GM21360 (cell line): ENCODE data around the gene DOK6.

Source experiments
- ATAC-seq: cut with Tn5 transposase; IDR thresholded peaks from one replicate; pipeline ENCODE4 v1.9.1; 2021; ENCODE audit warnings: mild to moderate bottlenecking, moderate library complexity; ENCODE audit not compliant: unreplicated experiment

Gene DOK6

DNA sequence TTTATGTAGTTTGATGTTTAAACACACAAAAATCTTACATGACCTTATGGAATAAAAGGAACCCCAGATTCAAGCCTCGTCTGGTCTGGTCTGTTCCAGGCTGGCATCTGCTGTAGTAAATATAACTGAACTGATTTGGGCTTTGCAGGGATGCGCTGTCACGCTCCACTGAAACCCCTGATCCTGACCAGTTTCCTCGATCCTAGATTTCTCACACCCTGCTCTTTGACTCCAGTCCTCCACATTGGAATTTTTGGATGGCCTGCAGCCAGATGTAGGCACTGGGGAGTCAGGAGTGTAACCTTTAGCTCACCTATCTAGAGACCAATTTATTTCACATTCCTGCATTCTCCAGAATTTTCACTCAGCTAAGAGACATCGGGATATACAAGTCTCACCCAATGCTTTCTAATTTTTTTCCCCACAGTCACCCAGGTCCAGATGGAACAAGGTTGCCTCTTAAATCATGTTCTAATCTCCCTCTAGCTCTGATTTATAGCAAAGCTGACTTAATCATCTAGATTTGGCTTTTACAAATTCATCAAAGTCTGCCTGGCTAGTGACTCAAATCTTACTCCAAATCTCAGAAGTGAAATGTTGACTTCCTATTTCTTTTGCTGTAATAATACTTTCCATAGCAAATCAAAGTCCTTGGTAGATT, 327.4 kb downstream of the DOK6 start:
- no peak for ATAC-seq

DNA sequence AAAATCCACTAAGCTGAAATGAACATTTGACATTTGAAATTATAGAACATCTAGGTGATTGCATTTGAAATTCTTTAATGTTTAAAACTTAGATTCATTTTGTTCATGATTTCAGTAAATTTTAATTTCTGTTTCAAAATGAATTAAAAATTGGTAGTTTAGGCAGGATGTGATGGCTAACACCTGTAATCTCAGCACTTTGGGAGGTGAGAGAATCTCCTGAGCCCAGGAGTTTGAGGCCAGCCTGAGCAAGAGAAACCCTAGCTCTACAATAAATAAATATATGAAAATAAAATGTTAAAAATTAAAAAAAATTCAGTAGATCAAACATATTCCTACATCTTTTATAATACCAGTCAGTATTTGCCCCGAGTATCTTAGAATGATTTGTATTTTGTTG, 330.0 kb downstream of the DOK6 start:
- ATAC-seq: no peak

DNA sequence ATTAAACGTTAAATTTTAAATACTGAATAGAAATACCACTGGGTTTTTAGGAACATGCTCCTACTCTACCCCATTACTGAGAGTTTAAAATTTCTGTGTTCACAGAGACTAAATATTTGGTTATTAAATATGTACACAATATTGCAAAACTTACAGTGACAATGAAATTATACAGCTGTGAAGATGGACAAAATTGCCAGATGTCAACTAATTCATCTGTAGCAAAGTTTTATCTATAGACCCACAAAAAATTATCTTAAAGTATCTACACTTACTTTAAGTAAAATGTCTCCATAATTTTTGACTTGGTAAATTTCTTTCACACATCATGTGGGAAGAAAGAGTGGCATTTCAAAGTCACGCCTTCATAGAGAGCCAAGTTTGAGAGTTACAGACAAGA, 333.8 kb downstream of the DOK6 start:
- ATAC-seq: no peak

DNA sequence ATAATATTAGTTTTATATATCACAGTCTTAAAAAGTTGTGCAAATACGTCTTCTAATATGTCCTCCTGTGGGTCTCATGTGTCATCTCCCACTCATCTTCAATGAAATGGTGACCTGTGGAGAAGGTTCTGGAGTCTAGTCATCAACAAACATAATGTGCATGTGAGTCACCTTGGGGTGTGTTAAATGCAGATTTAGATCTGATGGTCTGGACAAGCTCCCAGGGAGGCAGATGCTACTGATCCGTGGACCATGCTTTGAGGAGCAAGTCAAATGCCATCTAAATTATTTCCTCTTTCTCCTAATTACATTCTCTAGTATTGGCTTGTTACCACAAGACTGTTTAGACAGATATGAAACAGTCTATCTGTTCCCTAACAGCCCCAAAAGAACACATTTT, 336.0 kb downstream of the DOK6 start:
- ATAC-seq: no peak

DNA sequence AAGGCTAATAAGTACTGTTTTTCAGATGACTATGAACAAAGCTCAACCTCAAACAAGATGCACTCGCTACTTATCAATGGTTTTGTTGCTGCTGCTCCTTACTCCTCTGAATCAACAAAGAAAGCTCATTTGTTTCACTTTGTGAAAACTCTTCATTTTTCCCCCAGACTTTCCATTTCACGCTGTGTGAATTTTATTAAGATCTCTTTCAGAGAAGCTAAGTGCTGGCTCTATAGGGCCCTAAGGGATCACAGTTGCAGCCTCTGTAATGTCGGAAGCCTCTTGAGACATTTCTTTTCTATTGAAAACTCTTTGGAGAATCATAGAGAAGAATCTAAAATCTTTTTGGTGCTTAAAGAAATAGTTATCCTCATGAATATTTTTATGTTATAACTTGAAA, 337.2 kb downstream of the DOK6 start:
- no peak for ATAC-seq

DNA sequence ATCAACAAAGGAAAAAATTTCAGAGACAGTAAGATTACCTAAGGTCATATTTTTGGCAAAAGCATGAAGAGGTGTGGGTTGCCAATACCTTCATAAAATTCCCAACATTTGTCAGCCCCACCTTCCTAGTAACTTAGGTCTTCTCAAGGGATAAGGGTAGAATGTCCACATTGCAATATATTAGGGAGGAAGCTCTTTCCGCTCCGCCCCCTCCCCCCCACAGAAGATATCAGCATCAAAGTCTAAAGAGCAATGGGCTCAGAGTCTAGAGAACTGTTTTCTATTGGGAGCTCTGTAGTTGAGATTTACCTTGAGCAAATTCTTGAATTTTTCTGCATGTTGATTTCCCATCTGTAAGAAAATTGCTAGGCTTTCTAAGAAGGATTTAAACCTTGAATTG, 346.7 kb downstream of the DOK6 start:
- no peak for ATAC-seq

DNA sequence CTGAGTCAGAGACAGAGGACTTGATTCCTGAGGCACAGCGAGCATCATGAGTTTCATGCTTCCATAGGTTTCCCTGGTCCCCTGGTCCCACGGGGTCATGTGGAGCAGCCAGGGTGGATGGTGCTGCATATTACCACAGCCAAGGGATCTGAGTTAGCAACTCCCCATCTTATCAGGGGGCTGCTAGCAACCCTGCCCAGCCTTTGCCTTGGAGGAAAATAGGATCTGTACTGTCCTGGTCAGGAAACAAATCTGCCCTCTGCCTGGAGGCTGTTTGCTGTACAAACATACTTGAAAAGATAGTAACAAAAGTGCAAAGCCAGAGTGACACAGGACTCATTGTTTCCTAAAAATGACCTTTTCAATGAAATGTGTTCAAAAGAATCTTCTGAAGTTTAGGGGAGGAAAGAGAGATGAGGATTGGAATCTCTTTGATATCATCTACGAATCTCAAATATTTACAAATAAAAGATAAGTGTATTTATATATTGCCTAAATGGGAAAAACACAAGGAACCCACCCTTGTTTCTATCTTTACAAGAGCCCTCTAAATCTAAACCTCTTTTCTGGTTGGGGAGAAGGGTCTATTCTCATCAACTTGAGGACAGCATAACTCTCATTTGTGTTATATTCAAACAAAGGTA, 352.2 kb downstream of the DOK6 start:
- no peak for ATAC-seq

DNA sequence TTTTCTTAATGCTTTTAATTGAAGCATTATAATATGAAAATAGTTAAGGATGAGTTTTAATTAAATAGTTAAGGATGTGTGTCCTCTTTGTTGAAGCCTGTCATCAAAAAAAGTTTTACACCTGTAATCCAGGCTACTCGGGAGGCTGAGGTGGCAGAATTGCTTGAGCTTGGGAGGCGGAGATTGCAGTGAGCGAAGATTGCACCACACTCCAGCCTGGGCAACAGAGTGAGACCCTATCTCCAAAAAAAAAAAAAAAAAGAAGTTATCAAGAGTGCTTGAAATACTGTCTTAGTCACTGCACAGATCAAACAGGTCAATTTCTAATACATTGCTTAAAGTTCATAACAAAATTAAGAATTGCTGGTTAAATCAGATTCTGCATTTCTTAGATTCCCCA, 353.4 kb downstream of the DOK6 start:
- no peak for ATAC-seq

DNA sequence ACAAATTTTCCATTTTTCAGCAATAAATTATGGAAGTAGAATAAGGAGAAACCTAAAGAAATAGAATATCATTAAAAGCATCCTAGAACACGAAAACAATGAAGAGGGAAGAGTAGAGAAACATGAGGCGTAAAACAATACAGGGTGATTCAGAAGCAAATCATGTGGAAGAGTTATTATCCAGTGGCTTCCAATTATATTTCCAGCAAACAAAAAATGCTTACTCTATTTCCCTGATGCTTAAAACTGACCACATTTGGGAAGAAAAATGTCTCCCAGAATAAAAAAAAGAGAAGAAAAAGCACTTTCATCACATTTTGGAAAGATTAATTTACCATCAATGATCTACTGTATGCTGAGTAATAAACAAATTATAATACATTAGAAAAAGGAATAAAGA, 354.4 kb downstream of the DOK6 start:
- no peak for ATAC-seq

DNA sequence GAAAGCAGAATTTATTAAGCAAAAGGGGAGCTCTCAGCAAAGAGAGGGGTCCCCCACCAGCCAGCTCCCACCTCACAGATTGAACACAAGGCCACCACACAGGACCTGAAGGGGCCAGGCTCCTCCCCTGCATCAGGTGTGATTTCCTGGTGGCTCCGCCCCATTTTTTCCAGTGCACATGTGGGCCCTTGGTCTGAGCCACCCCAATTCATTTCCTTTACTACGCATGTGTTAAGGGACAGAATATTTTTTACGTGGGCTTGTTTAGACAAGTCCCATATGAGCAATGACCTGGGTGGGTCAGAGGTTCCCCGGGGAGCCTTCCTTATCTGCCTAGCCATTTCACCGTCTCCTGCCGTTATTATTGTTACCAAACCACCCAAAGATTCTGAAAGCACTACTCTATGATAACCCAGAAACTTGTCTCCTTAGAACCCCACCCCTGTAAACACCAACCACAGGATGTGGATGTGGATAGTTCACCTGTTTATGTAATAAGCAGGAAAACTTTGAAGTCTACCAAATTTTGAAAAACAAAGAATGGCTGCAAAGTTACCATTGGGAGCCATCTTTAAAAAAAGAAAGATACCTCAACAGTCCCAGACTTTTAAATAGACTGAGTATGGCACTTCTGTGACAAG, 355.3 kb downstream of the DOK6 start:
- ATAC-seq: no peak

DNA sequence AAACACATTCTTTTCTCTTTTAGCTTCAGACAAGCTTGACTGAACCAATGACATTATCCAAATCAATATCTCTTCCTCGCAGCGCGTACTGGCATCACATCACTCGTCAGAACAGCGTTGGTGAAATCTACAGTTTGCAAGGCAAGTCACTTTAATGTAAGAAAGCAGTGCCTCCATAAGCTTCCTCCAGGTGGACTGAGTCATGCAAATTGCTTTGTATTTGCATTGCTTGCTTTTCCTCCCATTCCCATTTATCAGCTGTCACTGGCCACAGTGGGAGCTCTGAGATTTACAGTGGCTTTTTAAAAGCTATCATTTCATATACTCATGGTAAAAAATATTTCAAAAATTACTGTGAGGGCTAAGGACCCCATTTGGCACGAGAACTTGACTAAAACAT, 357.0 kb downstream of the DOK6 start:
- ATAC-seq: no peak

DNA sequence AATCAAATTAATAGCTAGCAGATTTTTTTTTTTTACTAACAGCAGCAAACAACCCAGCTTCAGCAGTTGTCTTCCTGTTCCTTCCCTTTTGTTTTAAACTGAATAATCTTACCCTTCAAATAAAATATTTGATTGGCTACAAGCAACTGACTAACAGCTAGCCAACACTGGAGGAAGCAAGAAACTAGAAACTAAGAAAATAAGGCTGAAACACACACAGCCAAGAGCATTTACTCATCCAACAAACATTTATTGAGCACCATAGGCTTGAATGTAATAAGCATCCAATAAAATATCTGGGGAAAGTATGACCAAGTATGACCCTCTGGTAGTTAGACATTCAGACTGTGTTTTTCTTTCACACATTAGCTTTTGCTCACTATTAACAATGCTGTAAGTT, 357.8 kb downstream of the DOK6 start:
- ATAC-seq: no peak

DNA sequence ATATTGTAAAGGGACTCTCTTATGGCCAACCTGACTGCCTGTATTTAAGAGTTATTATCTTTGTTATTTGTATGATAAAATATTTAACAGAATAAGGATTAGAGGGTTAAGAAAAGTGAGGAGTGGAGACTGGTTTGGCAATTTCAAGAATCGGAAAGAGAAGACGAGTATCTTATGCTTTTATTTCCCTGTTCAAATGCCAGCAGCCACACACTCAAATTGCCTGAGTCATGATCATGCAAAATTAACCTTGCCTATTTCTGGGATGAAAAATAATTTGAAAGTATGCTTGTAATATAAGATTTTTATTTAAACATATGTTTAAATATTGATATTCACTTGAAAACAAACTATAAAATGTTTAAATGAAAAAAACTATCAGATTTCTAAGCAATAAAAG, 358.4 kb downstream of the DOK6 start:
- ATAC-seq: no peak

DNA sequence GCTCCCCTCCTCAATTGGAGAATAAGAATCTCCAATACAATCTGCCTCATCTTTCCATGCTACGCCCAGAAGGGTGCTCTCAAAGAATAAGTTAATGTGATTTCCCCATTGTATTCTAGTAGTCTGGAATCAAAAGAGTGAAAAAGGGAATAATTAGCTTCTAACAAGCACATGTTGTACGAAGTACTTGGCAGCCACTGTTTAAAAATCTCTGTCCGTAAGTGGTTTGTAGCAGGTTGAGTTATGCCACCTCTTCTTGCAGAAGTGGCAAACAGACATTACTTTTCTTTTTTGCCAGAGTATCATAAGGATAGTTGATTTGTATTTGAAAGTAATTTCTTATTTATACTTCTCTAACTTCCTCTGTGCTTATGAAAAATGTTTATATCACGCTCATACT, 362.3 kb downstream of the DOK6 start:
- ATAC-seq: no peak

DNA sequence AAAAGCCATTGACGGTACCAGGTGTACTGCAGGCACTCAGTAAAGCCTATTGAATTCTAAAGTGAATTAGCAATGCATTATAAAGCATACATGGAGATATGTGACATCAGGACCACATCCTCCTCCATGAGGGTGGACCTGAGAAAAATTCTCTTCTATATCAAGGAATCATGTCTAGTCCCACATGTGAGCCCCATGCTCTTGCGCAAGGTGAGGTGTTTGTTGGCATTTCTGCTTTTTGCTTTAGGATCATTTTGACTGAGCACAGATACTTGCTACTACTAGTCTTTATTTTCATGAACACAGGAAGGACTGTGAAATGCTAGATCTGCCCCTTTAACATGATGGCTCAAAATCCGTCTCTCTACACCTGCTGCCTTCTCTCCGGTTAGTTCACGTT, 363.1 kb downstream of the DOK6 start:
- ATAC-seq: no peak

DNA sequence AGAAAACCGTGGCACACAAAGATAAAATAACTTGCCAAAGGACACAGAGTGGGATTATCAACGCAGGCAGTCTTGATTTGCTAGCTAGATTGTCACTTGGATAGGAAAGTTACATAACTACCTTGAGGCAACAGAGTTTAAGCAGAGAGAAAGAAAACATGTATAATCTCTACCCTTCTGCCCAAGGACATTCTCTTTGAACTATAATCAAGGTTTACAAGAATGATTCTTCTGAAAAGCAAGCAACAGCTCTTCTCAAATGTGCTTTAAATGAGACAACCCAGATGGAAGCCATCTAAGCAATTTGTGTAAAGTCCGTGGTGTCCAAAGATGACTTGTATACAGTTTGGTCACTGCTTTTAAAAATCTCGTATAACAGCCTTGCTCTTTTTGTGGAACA, 369.6 kb downstream of the DOK6 start:
- ATAC-seq: no peak

DNA sequence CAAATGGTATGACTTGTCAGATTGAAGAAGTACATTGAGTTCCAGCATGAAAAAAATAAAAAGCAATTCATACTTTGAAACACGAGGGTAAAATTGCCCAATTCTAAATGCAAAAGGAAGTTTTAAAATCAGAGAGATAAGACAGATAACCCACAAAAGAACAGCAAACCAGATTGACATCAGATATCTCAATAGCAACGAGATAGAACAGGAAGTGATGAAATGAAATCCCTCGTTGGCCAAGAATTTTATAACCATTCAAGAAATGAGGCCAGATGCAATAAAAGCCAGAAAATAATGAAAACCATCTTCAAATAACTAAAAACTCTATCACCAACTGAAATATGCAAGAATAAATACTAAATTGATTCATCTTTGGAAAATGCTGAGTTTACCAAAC, 374.1 kb downstream of the DOK6 start:
- no peak for ATAC-seq

DNA sequence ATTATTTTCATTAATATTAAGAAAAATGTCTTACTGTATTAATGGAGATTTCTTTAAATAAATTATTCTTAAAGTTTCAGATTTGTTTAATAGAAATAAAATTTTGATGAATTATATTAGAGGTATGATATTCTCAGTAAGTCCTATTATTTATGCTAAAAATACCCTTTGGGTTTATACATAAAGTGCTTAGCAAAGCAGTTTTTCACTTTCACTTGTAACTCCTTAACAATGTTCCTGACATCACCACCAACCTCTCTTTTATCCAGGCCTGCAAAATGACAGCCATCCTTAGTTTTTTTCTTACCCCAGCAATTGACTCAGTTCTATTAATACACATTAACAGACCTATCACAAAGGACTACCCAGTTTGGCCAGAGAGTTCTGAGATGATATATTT, 376.6 kb downstream of the DOK6 start:
- ATAC-seq: no peak

DNA sequence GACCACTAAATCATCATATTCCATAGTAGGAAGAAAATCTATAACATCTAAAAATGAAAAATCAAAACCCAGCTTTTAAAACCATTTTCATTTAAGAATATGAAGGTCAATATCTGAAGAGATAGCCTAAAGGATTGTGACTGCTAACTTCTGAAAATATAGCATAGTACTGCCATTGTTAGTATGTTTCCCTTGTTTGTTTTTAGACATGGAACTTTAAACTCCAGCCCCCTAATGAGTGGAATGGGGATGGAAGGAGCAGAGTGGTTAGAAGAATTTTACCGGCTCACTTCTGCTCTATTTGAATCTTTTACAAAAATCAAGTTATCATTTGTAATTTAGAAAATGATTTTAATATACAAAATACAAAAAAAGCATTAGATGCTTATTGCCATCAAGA, 378.0 kb downstream of the DOK6 start:
- no peak for ATAC-seq

DNA sequence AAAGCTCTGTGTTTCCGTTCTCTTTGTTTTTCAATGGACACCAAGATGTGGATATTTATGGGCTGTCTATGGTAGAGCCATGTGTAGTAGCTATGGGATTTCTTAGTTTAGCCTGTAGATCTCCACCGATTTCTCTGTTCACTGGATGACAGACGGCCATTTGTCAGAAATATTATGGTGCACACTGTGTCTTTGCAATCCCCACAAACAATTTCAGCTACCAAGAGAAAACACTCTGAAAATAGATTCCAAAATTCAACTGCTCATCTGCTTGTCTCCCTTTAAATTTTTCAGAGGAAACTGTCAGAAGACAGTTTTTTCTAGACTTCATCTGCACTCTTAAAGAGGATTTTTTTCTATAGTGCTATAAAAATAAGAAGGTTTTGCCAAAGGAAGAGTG, 380.2 kb downstream of the DOK6 start:
- ATAC-seq: no peak

DNA sequence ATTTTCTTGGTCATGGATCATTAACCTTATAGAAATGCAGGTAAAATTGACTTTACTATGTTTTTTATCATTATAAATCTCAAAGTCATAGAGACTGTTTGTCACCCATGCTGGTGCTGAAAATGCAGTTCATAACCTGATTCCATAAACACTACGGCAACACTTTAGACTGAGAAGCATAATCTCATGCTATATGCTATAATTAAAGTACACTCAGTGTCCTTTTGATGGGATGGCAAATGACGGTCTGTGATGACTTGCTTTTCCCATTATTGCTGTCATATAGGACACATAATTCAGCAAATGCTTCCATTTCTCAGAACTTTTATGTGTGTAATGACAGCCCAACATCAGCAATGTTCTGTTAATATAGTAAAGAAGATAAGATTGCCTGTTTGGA, 384.1 kb downstream of the DOK6 start:
- no peak for ATAC-seq

DNA sequence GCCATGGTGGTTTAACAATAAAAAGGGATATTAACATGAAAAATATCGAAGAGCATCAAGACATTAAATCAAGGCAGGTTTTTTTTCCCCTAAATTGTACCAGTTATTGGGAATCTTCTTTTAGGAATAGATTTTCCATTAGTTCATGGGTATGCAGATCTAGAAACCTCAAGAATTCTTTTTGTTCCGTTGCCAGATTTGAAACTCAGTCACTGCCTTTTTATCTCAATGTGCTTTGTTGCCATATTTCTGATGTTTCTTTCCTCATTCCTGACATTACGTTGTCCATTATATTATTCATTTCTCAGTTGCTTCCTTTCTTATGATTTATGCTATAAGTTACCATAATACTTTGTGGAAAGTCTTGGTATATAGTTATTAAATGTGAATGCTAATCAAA, 384.8 kb downstream of the DOK6 start:
- ATAC-seq: no peak

DNA sequence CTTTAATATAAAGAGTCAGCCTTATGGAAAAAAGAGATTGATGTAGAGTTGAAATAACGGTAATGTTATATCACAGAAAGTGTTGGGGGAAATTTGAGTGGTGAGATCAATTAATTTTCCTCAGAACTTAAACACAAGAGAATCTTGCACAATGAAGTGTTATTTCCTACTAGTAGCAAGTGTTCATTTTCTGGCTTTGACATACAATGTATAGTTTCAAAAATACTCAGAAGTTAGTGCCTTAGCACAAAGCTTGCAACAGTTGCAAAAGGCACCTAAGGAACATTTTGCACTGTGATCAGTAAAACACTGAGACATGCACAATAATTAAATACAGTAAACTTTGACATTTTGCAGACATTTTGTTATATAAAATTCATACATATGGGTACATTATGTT, 385.7 kb downstream of the DOK6 start:
- ATAC-seq: no peak
